KMS-11 (cell line): ENCODE measurements around the gene PSENEN.
"Not testable (repeated sequence)": the region's sequence is repeated elsewhere in the genome, so short reads cannot be mapped to it uniquely, and the experiment has no call there.

ENCODE experiments used
- H2AFZ ChIP-seq: fragments of 200-600 bp; sonication (generic); 2 replicates; pipeline ENCODE4 v1.6.1; 2016; ENCODE audit warnings: antibody characterized with exemption, mixed run types, low read depth
- H3K27ac ChIP-seq: fragments of 200-600 bp; sonication (generic); 2 replicates; pipeline ENCODE4 v1.6.1; 2016; ENCODE audit warnings: mild to moderate bottlenecking, mixed run types
- H3K27me3 ChIP-seq: fragments of 200-600 bp; sonication (generic); 2 replicates; pipeline ENCODE4 v1.6.1; 2017; ENCODE audit warnings: mild to moderate bottlenecking, low read depth, mixed run types, moderate library complexity; ENCODE audit not compliant: insufficient read depth
- H3K36me3 ChIP-seq: fragments of 200-600 bp; sonication (generic); 2 replicates; pipeline ENCODE4 v1.6.1; 2017; ENCODE audit warnings: mild to moderate bottlenecking, mixed run types; ENCODE audit not compliant: insufficient read depth
- H3K4me1 ChIP-seq: fragments of 200-600 bp; sonication (generic); 2 replicates; pipeline ENCODE4 v1.6.1; 2016; ENCODE audit warnings: mild to moderate bottlenecking, low read depth, mixed run types; ENCODE audit not compliant: poor library complexity, severe bottlenecking
- H3K4me2 ChIP-seq: fragments of 200-600 bp; sonication (generic); 2 replicates; pipeline ENCODE4 v1.7.0; 2016; ENCODE audit warnings: mild to moderate bottlenecking, mixed run types
- H3K4me3 ChIP-seq: fragments of 200-600 bp; sonication (generic); IDR thresholded peaks from 2 replicates; pipeline ENCODE4 v1.6.1; 2017; ENCODE audit warnings: low read depth, low read length, mixed read lengths; ENCODE audit not compliant: insufficient read depth
- H3K79me2 ChIP-seq: fragments of 200-600 bp; sonication (generic); 2 replicates; pipeline ENCODE4 v1.6.1; 2016; ENCODE audit warnings: low read depth, mixed run types; ENCODE audit not compliant: insufficient read depth
- H3K9ac ChIP-seq: fragments of 200-600 bp; sonication (generic); 2 replicates; pipeline ENCODE4 v1.6.1; 2016; ENCODE audit warnings: mild to moderate bottlenecking, mixed run types
- H4K20me1 ChIP-seq: fragments of 200-600 bp; sonication (generic); 2 replicates; pipeline ENCODE4 v1.6.1; 2016; ENCODE audit warnings: mild to moderate bottlenecking, mixed run types; ENCODE audit not compliant: insufficient read depth
- CTCF ChIP-seq: fragments of 200-600 bp; sonication (generic); conservative IDR thresholded peaks from 2 replicates; pipeline ENCODE4 v1.6.1; 2017; ENCODE audit warnings: low read depth, mild to moderate bottlenecking, antibody characterized with exemption, low read length, moderate library complexity, mixed read lengths

The PSENEN gene

GRCh38 chr19:35721374-35721773, 24.1 kb upstream of the PSENEN start:
- Histone ChIP-seq H3K79me2 (peaks cover 23% of the 10 kb centered on the region), H3K27ac (no peak overlapping the region), H3K27me3 (no peaks in the 10 kb centered on the region), H3K4me3 (no peak overlapping the region), H2AFZ (no peak overlapping the region), H4K20me1 (no peaks in the 10 kb centered on the region), H3K36me3 (no peaks in the 10 kb centered on the region; the same call in 1 of the 2 replicates), H3K4me2 (no peak overlapping the region), H3K4me1 (peaks cover 10% of the 10 kb centered on the region), H3K9ac (no peak overlapping the region)
- TF ChIP-seq CTCF, result no peak

- Histone ChIP-seq H3K36me3 (no peaks in the 10 kb centered on the region; the same call in 1 of the 2 replicates), H3K4me2 (no peak overlapping the region), H3K79me2 (peaks cover 24% of the 10 kb centered on the region), H2AFZ (no peak overlapping the region), H4K20me1 (no peaks in the 10 kb centered on the region), H3K9ac (no peak overlapping the region), H3K4me1 (peaks cover 10% of the 10 kb centered on the region), H3K27me3 (no peaks in the 10 kb centered on the region), H3K4me3 (no peak overlapping the region), H3K27ac (no peak overlapping the region)
- TF ChIP-seq CTCF, result no peak
These were observed 23.0 kb upstream of the PSENEN start for GRCh38 chr19:35722461-35722860.

GRCh38 chr19:35722897-35723296, 22.6 kb upstream of the PSENEN start:
- TF ChIP-seq CTCF, result no peak
- Histone ChIP-seq H3K27ac (no peak overlapping the region), H3K4me2 (no peak overlapping the region), H3K27me3 (no peaks in the 10 kb centered on the region), H3K79me2 (peaks cover 24% of the 10 kb centered on the region), H2AFZ (no peak overlapping the region), H3K4me3 (no peak overlapping the region), H3K9ac (no peak overlapping the region), H4K20me1 (no peaks in the 10 kb centered on the region), H3K4me1 (peaks cover 10% of the 10 kb centered on the region), H3K36me3 (no peaks in the 10 kb centered on the region; the same call in 1 of the 2 replicates)

- Histone ChIP-seq H3K27me3 (no peaks in the 10 kb centered on the region), H2AFZ (no peak overlapping the region), H3K36me3 (no peaks in the 10 kb centered on the region; the same call in 1 of the 2 replicates), H4K20me1 (no peaks in the 10 kb centered on the region), H3K9ac (no peak overlapping the region), H3K79me2 (peaks cover 18% of the 10 kb centered on the region), H3K4me3 (no peak overlapping the region), H3K4me2 (no peak overlapping the region), H3K27ac (no peak overlapping the region), H3K4me1 (peaks cover 10% of the 10 kb centered on the region)
- TF ChIP-seq CTCF, result no peak
These were observed 21.8 kb upstream of the PSENEN start for GRCh38 chr19:35723671-35724070.

GRCh38 chr19:35724132-35724531, 21.3 kb upstream of the PSENEN start:
- H2AFZ ChIP-seq, H3K4me2 ChIP-seq, H3K4me1 ChIP-seq, H3K27ac ChIP-seq, H3K27me3 ChIP-seq, H3K9ac ChIP-seq, H3K4me3 ChIP-seq, H4K20me1 ChIP-seq, H3K36me3 ChIP-seq: not testable (repeated sequence)
- peaks cover 14% of the 10 kb centered on the region for H3K79me2 ChIP-seq
